Breast epithelium (tissue), 3 donors: ENCODE measurements around the gene STARD13.

Experiments
- POLR2A ChIP-seq: fragments of 450-650 bp; IDR thresholded peaks from one replicate; pipeline ENCODE4 v1.6.1; 2016; ENCODE audit warnings: antibody characterized with exemption, mild to moderate bottlenecking, moderate library complexity
- TF ChIP-seq, protein P1 (sequence below), 3 donors: fragments of 450-650 bp; IDR thresholded peaks; one replicate each; pipeline ENCODE4 v1.5.1; 2016 to 2017; ENCODE audit warnings: antibody characterized with exemption in 3 of 3, mild to moderate bottlenecking in 3 of 3, moderate library complexity in 3 of 3

DNA sequence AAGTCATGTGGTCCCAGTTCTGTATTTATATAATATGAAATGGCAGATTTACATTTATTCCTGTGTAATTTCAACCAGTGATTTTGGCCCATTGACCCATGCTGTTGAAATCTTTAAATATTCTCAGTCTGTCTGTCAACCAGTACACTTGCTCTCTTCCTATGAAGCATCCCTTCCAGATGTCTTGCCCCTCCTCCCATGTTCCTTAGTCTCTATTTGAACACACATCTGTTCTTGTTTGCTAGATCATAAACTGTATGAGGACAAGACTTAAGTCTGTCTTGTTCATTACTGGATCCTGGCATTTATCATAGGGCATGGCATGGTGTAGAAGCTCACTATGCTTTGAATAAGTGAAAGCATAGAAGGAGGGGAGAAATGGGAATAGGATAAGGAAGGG is 34.9 kb downstream of the STARD13 start:
- TF ChIP-seq, protein P1, sequence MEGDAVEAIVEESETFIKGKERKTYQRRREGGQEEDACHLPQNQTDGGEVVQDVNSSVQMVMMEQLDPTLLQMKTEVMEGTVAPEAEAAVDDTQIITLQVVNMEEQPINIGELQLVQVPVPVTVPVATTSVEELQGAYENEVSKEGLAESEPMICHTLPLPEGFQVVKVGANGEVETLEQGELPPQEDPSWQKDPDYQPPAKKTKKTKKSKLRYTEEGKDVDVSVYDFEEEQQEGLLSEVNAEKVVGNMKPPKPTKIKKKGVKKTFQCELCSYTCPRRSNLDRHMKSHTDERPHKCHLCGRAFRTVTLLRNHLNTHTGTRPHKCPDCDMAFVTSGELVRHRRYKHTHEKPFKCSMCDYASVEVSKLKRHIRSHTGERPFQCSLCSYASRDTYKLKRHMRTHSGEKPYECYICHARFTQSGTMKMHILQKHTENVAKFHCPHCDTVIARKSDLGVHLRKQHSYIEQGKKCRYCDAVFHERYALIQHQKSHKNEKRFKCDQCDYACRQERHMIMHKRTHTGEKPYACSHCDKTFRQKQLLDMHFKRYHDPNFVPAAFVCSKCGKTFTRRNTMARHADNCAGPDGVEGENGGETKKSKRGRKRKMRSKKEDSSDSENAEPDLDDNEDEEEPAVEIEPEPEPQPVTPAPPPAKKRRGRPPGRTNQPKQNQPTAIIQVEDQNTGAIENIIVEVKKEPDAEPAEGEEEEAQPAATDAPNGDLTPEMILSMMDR (IDR thresholded peaks at IDR 0.05): no peak
- no peak for TF ChIP-seq POLR2A
